ENCODE results near the gene GABARAPL2. TPM values are rescaled to one million over a fixed set of nuclear protein-coding genes. Genes with fewer than 3 reads are reported as not detected.
"Not testable (repeated sequence)": the region's sequence is repeated elsewhere in the genome, so short reads cannot be mapped to it uniquely, and the experiment has no call there.

GABARAPL2 gene
- total RNA-seq, 1 donor from 2014 or later, result 222 TPM

GRCh38 chr16:75541236-75541635, 24.9 kb upstream of the GABARAPL2 start:
- Mint-ChIP-seq H3K9me3 (ENCODE audit: unreplicated experiment) (no peaks in the 10 kb centered on the region), H3K4me1 (ENCODE audit: unreplicated experiment) (no peaks in the 10 kb centered on the region), H3K36me3 (ENCODE audit: low read depth, unreplicated experiment) (peaks cover 8% of the 10 kb centered on the region), H3K27me3 (ENCODE audit: unreplicated experiment) (peaks cover 1% of the 10 kb centered on the region), H3K27ac (ENCODE audit: unreplicated experiment) (no peak overlapping the region), H3K4me3 (ENCODE audit: unreplicated experiment) (no peak overlapping the region)
- no peak for DNase-seq (ENCODE audit: low spot score)
- TF ChIP-seq CTCF (IDR thresholded peaks at IDR 0.05; ENCODE audit: unreplicated experiment), result no peak

GRCh38 chr16:75542462-75542861, 23.7 kb upstream of the GABARAPL2 start:
- not testable (repeated sequence) for H3K4me1 Mint-ChIP-seq (ENCODE audit: unreplicated experiment); DNase-seq (ENCODE audit: low spot score); H3K36me3 Mint-ChIP-seq (ENCODE audit: low read depth, unreplicated experiment); H3K27ac Mint-ChIP-seq (ENCODE audit: unreplicated experiment); H3K4me3 Mint-ChIP-seq (ENCODE audit: unreplicated experiment); H3K27me3 Mint-ChIP-seq (ENCODE audit: unreplicated experiment); H3K9me3 Mint-ChIP-seq (ENCODE audit: unreplicated experiment)

GRCh38 chr16:75545879-75546278, 20.3 kb upstream of the GABARAPL2 start:
- peaks cover 11% of the 10 kb centered on the region for H3K4me1 Mint-ChIP-seq (ENCODE audit: unreplicated experiment)
- H3K27ac Mint-ChIP-seq (ENCODE audit: unreplicated experiment); DNase-seq (ENCODE audit: low spot score); H3K4me3 Mint-ChIP-seq (ENCODE audit: unreplicated experiment); H3K27me3 Mint-ChIP-seq (ENCODE audit: unreplicated experiment); H3K36me3 Mint-ChIP-seq (ENCODE audit: low read depth, unreplicated experiment); H3K9me3 Mint-ChIP-seq (ENCODE audit: unreplicated experiment): not testable (repeated sequence)

GRCh38 chr16:75546293-75546692, 19.9 kb upstream of the GABARAPL2 start:
- peaks cover 8% of the 10 kb centered on the region for H3K36me3 Mint-ChIP-seq (ENCODE audit: low read depth, unreplicated experiment)
- peaks cover 11% of the 10 kb centered on the region for H3K4me1 Mint-ChIP-seq (ENCODE audit: unreplicated experiment)
- no peak for TF ChIP-seq CTCF (IDR thresholded peaks at IDR 0.05; ENCODE audit: unreplicated experiment)
- no peak for DNase-seq (ENCODE audit: low spot score)
- H3K27ac Mint-ChIP-seq (ENCODE audit: unreplicated experiment), result no peak overlapping the region
- peaks cover 3% of the 10 kb centered on the region for H3K27me3 Mint-ChIP-seq (ENCODE audit: unreplicated experiment)
- H3K4me3 Mint-ChIP-seq (ENCODE audit: unreplicated experiment), result no peak overlapping the region
- no peaks in the 10 kb centered on the region for H3K9me3 Mint-ChIP-seq (ENCODE audit: unreplicated experiment)

GRCh38 chr16:75548456-75548855, 17.7 kb upstream of the GABARAPL2 start:
- H3K9me3 Mint-ChIP-seq (ENCODE audit: unreplicated experiment); DNase-seq (ENCODE audit: low spot score); H3K36me3 Mint-ChIP-seq (ENCODE audit: low read depth, unreplicated experiment); H3K4me3 Mint-ChIP-seq (ENCODE audit: unreplicated experiment); H3K27me3 Mint-ChIP-seq (ENCODE audit: unreplicated experiment); H3K27ac Mint-ChIP-seq (ENCODE audit: unreplicated experiment): not testable (repeated sequence)
- peaks cover 23% of the 10 kb centered on the region for H3K4me1 Mint-ChIP-seq (ENCODE audit: unreplicated experiment)

GRCh38 chr16:75550211-75550662, 15.9 kb upstream of the GABARAPL2 start:
- peak overlapping the region; percentile 88 for H3K27ac Mint-ChIP-seq (ENCODE audit: unreplicated experiment)
- no peaks in the 10 kb centered on the region for H3K9me3 Mint-ChIP-seq (ENCODE audit: unreplicated experiment)
- TF ChIP-seq CTCF (IDR thresholded peaks at IDR 0.05; ENCODE audit: unreplicated experiment), result peak; percentile 45
- H3K36me3 Mint-ChIP-seq (ENCODE audit: low read depth, unreplicated experiment), result no peaks in the 10 kb centered on the region
- H3K27me3 Mint-ChIP-seq (ENCODE audit: unreplicated experiment), result peaks cover 5% of the 10 kb centered on the region
- DNase-seq (ENCODE audit: low spot score), result peak; percentile 75
- H3K4me3 Mint-ChIP-seq (ENCODE audit: unreplicated experiment), result no peak overlapping the region
- peaks cover 27% of the 10 kb centered on the region for H3K4me1 Mint-ChIP-seq (ENCODE audit: unreplicated experiment)

All from endothelial cell (in vitro differentiated cells).